ENCODE data around the gene ARHGEF10L. TPM values are rescaled to one million over a fixed set of nuclear protein-coding genes. Genes with fewer than 3 reads are reported as not detected.

The ARHGEF10L gene
- total RNA-seq, 1 donor from 2014 or later, result 20.3 TPM

DNA sequence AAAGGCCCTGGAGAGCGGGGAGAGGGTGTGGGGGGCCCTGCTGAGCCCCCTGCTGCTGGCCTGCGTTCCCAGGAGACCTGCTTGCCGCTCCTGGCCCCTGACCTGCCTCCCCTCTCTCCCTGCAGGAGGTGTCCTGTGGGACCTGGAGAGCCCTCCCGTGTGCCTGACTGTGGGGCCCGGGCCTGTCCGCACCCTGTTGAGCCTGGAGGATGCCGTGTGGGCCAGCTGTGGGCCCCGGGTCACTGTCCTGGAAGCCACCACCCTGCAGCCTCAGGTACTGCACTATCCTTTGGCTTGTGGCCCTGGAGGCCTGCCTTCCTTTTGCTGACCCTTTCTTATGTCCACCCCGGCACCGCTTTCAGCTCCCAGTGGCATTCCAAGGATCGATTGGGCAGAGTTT lies 124.8 kb downstream of the ARHGEF10L start:
- H3K4me1 ChIP-seq, result no peaks in the 10 kb centered on the region
- no peak overlapping the region for H3K4me3 ChIP-seq
- Mint-ChIP-seq H3K27ac (no peak overlapping the region), H3K27me3 (ENCODE audit: insufficient read depth, low read depth) (peaks cover 3% of the 10 kb centered on the region), H3K4me1 (peaks cover 18% of the 10 kb centered on the region), H3K9me3 (no peaks in the 10 kb centered on the region), H3K4me3 (no peak overlapping the region), H3K36me3 (peaks cover 12% of the 10 kb centered on the region)
- no peaks in the 10 kb centered on the region for H3K36me3 ChIP-seq
- H2AFZ ChIP-seq (replicated peaks), result no peak overlapping the region
- H3K4me2 ChIP-seq, result no peak overlapping the region
- no peak for DNase-seq (ENCODE audit: low spot score)
- peaks cover 9% of the 10 kb centered on the region for H4K20me1 ChIP-seq (ENCODE audit: low read depth)
- H3K27ac ChIP-seq, result no peak overlapping the region
- H3K79me2 ChIP-seq (ENCODE audit: low read depth), result no peaks in the 10 kb centered on the region
- H3K9ac ChIP-seq, result no peak overlapping the region
- no peaks in the 10 kb centered on the region for H3K27me3 ChIP-seq
- peaks cover 5% of the 10 kb centered on the region for H3F3A ChIP-seq (ENCODE audit: low read depth)
- TF ChIP-seq, protein P1, sequence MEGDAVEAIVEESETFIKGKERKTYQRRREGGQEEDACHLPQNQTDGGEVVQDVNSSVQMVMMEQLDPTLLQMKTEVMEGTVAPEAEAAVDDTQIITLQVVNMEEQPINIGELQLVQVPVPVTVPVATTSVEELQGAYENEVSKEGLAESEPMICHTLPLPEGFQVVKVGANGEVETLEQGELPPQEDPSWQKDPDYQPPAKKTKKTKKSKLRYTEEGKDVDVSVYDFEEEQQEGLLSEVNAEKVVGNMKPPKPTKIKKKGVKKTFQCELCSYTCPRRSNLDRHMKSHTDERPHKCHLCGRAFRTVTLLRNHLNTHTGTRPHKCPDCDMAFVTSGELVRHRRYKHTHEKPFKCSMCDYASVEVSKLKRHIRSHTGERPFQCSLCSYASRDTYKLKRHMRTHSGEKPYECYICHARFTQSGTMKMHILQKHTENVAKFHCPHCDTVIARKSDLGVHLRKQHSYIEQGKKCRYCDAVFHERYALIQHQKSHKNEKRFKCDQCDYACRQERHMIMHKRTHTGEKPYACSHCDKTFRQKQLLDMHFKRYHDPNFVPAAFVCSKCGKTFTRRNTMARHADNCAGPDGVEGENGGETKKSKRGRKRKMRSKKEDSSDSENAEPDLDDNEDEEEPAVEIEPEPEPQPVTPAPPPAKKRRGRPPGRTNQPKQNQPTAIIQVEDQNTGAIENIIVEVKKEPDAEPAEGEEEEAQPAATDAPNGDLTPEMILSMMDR (IDR thresholded peaks at IDR 0.05), result no peak
- no peak for TF ChIP-seq EZH2phosphoT487 (IDR thresholded peaks at IDR 0.05)
- no peak for TF ChIP-seq EZH2 (IDR thresholded peaks at IDR 0.05)
- H3K9me3 ChIP-seq (ENCODE audit: low read depth), result no peaks in the 10 kb centered on the region

DNA sequence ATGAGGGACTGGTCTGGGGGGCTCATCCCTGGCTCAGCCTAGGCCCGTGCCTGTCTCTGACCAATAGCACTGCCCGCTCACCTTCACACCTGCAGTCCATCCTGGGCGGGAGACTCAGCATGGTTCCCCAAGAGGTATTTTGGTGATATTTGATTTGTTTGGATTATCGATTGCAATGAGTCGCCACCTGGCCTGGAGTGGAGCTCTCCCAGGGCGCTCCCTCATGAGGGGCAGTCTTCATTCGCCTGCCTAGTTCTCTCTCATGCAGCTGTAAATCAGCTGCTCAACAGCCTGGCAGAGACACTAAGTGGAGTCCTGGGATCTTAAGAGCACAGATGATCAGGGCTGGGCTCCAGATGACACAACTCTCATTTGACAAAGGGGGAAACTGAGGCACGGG lies 125.6 kb downstream of the ARHGEF10L start:
- Histone ChIP-seq H3K27me3 (no peaks in the 10 kb centered on the region), H3K9me3 (ENCODE audit: low read depth) (no peaks in the 10 kb centered on the region), H3F3A (ENCODE audit: low read depth) (peaks cover 5% of the 10 kb centered on the region), H3K4me1 (no peaks in the 10 kb centered on the region), H3K9ac (no peak overlapping the region), H3K36me3 (no peaks in the 10 kb centered on the region), H2AFZ (replicated peaks) (no peak overlapping the region), H3K79me2 (ENCODE audit: low read depth) (no peaks in the 10 kb centered on the region), H3K4me2 (no peak overlapping the region), H3K4me3 (no peak overlapping the region), H4K20me1 (ENCODE audit: low read depth) (peaks cover 9% of the 10 kb centered on the region), H3K27ac (no peak overlapping the region)
- no peak for DNase-seq (ENCODE audit: low spot score)
- Mint-ChIP-seq H3K27ac (no peak overlapping the region), H3K4me1 (peaks cover 21% of the 10 kb centered on the region), H3K27me3 (ENCODE audit: insufficient read depth, low read depth) (peaks cover 3% of the 10 kb centered on the region), H3K4me3 (no peak overlapping the region), H3K9me3 (no peaks in the 10 kb centered on the region), H3K36me3 (peaks cover 12% of the 10 kb centered on the region)
- TF ChIP-seq EZH2phosphoT487 (IDR thresholded peaks at IDR 0.05), result no peak
- TF ChIP-seq, protein P1 (IDR thresholded peaks at IDR 0.05), result no peak
- TF ChIP-seq EZH2 (IDR thresholded peaks at IDR 0.05), result no peak

DNA sequence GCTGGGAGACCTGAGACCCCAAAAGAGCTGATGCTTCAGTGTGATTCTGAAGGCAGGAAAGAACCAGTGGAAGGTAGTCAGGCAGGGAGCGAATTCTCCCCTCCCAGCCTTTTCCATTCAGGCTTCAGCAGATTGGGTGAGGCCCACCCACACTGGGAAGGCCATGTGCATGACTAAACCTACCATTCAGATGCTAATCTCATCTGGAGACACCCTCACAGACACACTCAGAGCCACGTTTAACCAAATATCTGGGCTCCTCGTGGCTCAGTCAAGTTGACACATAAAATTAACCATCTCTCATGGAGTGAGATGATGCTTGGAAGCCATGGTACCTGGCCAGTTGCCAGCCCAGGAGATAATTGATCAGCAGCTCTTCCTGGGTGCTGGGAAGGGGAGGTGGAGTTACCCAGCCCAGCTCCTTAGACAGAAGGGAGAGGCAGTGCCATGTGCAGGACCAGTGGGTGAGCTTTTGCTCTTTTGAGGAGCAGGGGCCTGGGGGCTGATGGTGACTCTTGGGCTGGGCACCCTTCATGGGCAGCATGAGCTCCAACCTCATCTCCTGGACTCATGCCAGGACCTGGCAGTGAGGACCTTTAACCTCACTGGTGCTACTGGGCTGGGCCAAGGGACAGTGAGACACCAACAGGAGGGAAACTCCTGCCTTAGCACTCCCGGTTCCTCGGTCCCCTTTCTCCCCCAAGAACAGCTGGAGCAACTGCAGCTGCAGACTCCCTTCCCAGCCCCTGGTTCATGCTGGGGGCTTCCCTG lies 126.6 kb downstream of the ARHGEF10L start:
- no peak overlapping the region for H3K4me3 Mint-ChIP-seq
- Histone ChIP-seq H3K27ac (no peak overlapping the region), H3K36me3 (no peaks in the 10 kb centered on the region), H3K79me2 (ENCODE audit: low read depth) (no peaks in the 10 kb centered on the region), H2AFZ (replicated peaks) (no peak overlapping the region), H3K27me3 (no peaks in the 10 kb centered on the region), H3K9ac (no peak overlapping the region), H4K20me1 (ENCODE audit: low read depth) (peaks cover 11% of the 10 kb centered on the region), H3K4me2 (no peak overlapping the region), H3F3A (ENCODE audit: low read depth) (peaks cover 2% of the 10 kb centered on the region), H3K4me3 (no peak overlapping the region), H3K4me1 (peaks cover 3% of the 10 kb centered on the region), H3K9me3 (ENCODE audit: low read depth) (no peaks in the 10 kb centered on the region)
- TF ChIP-seq EZH2phosphoT487 (IDR thresholded peaks at IDR 0.05) (no peak), EZH2 (IDR thresholded peaks at IDR 0.05) (no peak)
- TF ChIP-seq, protein P1 (IDR thresholded peaks at IDR 0.05), result no peak
- H3K4me1 Mint-ChIP-seq, result peaks cover 30% of the 10 kb centered on the region
- peaks cover 12% of the 10 kb centered on the region for H3K36me3 Mint-ChIP-seq
- no peaks in the 10 kb centered on the region for H3K9me3 Mint-ChIP-seq
- H3K27me3 Mint-ChIP-seq (ENCODE audit: insufficient read depth, low read depth), result peaks cover 3% of the 10 kb centered on the region
- no peak overlapping the region for H3K27ac Mint-ChIP-seq
- no peak for DNase-seq (ENCODE audit: low spot score)

All from neural progenitor cell (in vitro differentiated cells).